Cortex of kidney (tissue), 1 donor: ENCODE results near the gene SCRN3.
"Not testable (repeated sequence)": the region's sequence is repeated elsewhere in the genome, so short reads cannot be mapped to it uniquely, and the experiment has no call there.

ENCODE experiments used
- DNase-seq: peaks from one replicate; lab custom pipeline; 2025; lab: John Stamatoyannopoulos, UW

The SCRN3 gene

GRCh38 chr2:174395284-174395968 is at the start of gene SCRN3:
SCRN3 (plus strand) TSS chr2:174395730; CDS start chr2:174398284, 2,554 bp downstream.
- no peak for DNase-seq

- DNase-seq = no peak
Measured at GRCh38 chr2:174350018-174350417, 45.5 kb upstream of the SCRN3 start.

- no peak for DNase-seq
Measured at GRCh38 chr2:174350593-174351181, 44.8 kb upstream of the SCRN3 start.

GRCh38 chr2:174353004-174353403 is 42.5 kb upstream of the SCRN3 start:
- DNase-seq = no peak

DNA sequence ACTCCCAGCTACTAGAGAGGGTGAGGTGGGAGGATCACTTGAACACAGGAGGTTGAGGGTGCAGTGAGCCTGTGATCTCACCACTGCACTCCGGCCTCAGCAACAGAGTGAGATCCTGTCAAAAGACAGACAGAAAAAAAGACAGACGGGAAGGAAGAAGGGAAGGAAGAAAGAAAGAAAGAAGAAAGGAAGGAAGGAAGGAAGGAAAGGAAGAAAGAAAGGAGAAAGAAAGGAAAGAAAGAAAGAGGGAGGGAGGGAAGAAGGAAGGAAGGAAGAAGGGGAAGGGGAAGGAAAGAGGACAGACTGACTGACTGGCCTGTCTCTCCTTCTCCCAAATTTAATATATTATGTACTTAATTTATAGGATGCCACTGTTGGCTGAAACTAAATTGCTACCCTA is 39.2 kb upstream of the SCRN3 start:
- DNase-seq = no peak

DNA sequence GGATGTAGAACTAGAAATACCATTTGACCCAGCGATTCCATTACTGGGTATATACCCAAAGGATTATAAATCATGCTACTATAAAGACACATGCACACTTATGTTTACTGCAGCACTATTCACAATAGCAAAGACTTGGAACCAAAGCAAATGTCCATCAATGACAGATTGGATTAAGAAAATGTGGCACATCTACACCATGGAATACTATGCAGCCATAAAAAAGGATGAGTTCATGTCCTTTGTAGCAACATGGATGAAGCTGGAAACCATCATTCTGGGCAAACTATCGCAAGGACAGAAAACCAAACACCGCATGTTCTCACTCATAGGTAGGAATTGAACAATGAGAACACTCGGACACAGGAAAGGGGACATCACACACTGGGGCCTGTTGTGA is 35.9 kb upstream of the SCRN3 start:
- not testable (repeated sequence) for DNase-seq

- DNase-seq = no peak
Measured at GRCh38 chr2:174362949-174363348, 32.6 kb upstream of the SCRN3 start.

DNA sequence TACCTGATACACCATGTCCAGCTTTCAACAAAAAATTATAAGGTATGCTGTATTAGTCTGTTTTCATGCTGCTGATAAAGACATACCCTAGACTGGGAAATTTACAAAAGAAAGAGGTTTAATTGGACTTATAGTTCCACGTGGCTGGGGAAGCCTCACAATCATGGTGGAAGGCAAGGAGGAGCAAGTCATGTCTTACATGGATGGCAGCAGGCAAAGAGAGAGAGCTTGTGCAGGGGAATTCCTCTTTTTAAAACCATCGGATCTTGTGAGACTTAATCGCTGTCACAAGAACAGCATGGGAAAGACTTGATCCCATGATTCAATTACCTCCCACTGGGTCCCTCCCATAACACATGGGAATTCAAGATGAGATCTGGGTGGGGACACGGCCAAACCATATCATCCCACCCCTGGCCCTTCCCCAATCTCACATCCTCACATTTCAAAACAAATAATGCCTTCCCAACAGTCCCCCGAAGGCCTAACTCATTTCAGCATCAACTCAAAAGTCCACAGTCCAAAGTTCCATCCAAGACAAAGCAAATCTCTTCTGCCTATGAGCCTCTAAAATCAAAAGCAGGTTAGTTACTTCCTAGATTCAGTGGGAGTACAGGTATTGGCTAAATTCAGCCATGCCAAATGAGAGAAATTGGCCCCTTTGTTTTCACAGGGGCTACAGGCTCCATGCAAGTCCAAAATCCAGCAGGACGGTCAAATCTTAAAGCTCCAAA is 31.9 kb upstream of the SCRN3 start:
- not testable (repeated sequence) for DNase-seq

- no peak for DNase-seq
Measured at GRCh38 chr2:174364628-174365027, 30.9 kb upstream of the SCRN3 start.

GRCh38 chr2:174365571-174365970 is 30.0 kb upstream of the SCRN3 start:
- no peak for DNase-seq

GRCh38 chr2:174368691-174369090 is 26.8 kb upstream of the SCRN3 start:
- DNase-seq = no peak

DNA sequence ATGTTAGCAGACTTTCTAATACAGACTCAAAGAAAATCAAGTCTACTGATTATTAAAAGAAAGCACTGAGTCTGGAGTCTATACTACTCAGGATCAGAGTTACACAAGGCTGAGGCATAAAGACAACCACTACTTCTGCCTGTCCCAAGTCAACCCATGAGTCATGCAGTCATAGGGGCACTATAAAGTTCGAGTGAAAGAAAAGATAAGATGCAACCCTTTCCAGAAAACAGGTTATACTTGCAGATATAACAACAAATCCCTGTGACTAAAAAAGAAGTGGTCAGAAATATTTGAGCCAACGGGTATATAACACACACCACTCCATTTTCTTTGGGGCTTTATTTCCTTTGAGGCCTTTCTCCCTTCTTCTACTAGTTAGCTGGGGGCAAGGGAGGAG is 18.6 kb upstream of the SCRN3 start:
- no peak for DNase-seq

DNA sequence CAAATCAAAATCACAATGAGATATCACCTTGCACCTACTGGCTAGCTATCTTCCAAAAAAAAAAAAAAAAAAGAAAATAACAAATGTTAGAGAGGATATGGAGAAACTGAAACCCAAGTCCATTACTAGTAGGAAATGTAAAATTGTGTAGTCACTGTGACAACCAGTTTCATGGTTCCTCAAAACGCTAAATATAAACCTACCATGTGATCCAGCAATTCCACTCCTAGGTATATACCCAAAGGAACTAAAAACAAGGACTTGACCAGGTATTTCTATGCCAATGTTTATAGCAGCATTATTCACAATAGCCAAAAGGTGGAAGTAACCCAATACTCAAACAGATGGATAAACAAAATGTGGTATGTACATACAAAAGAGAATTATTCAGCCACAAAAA is 11.7 kb upstream of the SCRN3 start:
- DNase-seq = no peak

- no peak for DNase-seq
Measured at GRCh38 chr2:174385201-174385600, 10.3 kb upstream of the SCRN3 start.

DNA sequence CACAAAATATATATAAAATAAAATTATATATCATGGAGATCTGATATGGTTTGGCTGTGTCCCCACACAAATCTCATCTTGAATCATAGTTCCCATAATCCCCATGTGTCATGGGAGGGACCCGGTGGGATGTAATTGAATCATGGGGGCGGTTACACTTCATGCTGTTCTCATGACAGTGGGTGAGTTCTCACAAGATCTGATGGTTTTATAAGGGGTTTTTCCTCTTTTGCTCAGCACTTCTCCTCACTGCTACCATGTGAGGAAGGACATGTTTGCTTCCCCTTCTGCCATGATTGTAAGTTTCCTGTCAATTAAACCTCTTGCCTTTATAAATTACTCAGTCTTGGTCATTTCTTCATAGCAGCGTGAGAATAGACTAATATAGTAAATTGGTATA is 6.8 kb upstream of the SCRN3 start:
- not testable (repeated sequence) for DNase-seq

- DNase-seq = no peak
Measured at GRCh38 chr2:174389542-174389941, 6.0 kb upstream of the SCRN3 start.

GRCh38 chr2:174390303-174390702 is 5.2 kb upstream of the SCRN3 start:
- not testable (repeated sequence) for DNase-seq

DNA sequence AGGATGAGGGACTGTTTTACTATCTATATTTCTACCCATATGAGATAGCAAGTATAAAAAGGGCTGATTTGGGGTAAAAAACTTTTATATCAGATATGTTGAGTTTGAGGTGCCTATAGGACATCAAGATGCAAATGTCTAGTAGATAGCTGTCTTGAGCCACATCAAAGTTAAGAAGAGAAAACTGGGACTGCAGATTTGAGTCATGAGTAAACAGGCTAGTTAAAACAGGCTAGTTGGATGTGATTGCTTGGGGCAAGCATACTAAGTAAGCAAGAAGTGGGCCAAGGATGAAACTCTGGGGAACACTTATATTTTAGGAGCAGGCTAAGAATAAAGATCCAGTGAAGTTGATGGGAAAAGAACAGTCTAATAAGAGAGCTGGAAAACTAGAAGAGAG is 2.8 kb upstream of the SCRN3 start:
- no peak for DNase-seq

DNA sequence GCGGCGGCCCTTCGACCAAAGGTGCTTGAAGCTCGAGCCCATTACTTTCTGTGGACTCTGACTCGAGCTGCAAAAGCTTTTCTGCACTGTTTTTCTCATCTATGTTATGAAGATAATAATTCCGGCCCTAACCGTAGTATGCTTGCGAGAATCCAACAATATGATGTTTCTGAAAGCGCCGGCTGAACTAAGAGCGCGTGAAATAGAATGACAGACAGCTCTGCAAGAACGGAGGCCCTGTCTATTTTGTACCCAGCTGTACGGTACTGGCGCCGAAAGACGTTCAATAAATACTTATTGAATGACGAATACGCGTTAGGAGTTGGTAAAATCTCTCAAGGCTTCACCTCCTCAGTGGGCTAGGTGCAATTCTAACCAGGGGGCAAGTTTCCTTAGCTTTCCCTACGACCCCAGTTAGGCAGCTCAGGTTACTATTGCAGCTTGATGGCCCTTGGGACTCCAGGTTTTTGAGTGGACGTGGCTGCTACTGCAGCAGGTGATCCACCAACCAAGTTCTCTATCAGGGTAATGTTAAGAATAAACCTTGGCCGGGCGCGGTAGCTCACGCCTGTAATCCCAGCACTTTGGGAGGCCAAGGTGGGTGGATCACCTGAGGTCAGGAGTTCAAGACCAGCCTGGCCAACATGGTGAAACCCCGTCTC is 570 bp downstream of the SCRN3 start:
- no peak for DNase-seq

DNA sequence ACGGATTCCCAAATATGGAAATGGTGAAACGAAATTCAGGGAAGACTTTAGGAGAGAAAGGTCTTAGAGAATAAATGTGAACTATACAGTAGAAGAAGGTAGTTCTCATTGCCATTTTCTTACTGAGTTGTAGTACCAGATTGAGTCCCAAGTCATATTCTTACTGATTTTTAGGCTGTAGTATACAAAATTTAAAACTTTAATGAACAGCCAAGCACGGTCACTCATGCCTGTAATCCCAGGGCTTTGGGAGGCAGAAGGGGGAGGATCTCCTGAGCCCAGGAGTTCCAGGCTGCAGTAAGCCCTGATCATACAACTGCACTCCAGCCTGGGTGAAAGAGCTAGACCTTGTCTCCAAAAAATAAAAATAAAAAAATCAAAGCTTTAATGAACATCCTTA is 2.2 kb downstream of the SCRN3 start:
- DNase-seq = no peak

DNA sequence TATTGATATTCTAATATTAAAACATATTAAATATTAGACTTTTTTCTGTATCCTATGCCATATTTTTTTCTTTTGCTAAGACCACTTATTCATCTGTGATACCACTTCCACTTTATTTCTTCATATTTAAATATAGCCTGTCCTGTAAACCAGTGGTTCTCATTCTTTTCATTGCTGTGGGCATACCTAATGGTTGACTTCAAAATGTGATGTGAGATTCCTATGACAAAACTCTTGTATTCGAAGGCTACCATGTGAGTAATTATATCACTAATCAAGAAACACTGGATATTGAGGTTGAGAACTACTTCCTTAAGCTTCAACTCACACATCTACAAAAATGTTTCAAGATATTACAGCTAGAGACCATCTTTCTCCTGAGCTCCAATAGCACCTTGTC is 3.6 kb downstream of the SCRN3 start:
- DNase-seq = no peak

GRCh38 chr2:174400853-174401252 is 5.3 kb downstream of the SCRN3 start:
- DNase-seq = no peak

DNA sequence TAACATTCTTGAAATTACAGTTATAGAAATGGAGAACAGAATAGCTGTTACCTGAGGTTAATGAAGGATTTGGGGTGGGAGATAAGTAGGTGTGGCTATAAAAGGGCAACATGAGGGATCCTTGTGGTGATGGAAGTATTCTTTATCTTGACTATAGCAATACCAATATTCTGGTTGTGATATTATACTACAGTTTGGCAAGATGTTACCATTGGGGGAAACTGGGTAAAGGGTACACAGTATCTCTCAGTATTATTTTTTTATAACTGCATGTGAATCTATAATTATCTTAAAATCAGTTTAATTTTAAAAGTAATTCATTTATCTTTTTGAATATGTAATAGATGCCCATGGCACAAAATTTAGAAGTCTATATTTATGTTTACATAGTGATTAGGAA is 8.1 kb downstream of the SCRN3 start:
- no peak for DNase-seq
